Esophagus mucosa (tissue), 1 donor: ENCODE results near the gene LINGO3. TPM values are rescaled to one million over a fixed set of nuclear protein-coding genes. Genes with fewer than 3 reads are reported as not detected.
"Not testable (repeated sequence)": the region's sequence is repeated elsewhere in the genome, so short reads cannot be mapped to it uniquely, and the experiment has no call there.

Experiments
- ATAC-seq: fragments of 200-7000 bp; cut with Tn5 transposase; one replicate; pipeline ENCODE4 v1.9.1; 2020
- total RNA-seq: library from RNA; stranded (reverse); gene quantifications from one replicate; pipeline ENCODE4 v1.2.4, GENCODE V29; 2023
- donor health status: DM: yes; HTN: yes; CAD: no.

LINGO3 gene, protein sequence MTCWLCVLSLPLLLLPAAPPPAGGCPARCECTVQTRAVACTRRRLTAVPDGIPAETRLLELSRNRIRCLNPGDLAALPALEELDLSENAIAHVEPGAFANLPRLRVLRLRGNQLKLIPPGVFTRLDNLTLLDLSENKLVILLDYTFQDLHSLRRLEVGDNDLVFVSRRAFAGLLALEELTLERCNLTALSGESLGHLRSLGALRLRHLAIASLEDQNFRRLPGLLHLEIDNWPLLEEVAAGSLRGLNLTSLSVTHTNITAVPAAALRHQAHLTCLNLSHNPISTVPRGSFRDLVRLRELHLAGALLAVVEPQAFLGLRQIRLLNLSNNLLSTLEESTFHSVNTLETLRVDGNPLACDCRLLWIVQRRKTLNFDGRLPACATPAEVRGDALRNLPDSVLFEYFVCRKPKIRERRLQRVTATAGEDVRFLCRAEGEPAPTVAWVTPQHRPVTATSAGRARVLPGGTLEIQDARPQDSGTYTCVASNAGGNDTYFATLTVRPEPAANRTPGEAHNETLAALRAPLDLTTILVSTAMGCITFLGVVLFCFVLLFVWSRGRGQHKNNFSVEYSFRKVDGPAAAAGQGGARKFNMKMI
- not detected for total RNA-seq

DNA sequence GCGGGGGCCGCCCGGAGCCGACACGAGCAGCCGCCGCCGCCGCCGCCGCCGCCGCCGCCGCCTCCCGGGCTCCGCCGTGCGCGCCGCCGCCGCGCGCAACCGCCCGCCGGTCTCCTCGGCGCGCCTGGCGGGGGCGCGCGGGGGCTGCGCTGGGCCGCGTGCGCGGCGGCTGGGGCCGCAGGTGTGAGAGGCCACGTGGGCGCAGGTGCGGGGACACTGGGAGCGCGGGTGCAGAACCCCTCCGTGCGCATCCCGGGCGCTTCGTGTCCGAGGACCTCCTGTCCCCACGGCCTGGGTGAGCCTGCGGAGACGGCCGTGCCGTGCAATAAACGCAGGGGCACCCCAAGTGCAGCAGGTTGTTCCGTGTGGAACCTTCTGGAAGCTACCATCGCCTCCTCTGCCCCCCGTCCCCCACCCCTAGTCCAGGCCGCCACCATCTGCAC, at the start of gene LINGO3:
LINGO3 (minus strand) TSS at position 41 of the 443 bp plus-strand sequence. CDS start 16,378 bp downstream, outside the sequence.
- ATAC-seq = no peak

DNA sequence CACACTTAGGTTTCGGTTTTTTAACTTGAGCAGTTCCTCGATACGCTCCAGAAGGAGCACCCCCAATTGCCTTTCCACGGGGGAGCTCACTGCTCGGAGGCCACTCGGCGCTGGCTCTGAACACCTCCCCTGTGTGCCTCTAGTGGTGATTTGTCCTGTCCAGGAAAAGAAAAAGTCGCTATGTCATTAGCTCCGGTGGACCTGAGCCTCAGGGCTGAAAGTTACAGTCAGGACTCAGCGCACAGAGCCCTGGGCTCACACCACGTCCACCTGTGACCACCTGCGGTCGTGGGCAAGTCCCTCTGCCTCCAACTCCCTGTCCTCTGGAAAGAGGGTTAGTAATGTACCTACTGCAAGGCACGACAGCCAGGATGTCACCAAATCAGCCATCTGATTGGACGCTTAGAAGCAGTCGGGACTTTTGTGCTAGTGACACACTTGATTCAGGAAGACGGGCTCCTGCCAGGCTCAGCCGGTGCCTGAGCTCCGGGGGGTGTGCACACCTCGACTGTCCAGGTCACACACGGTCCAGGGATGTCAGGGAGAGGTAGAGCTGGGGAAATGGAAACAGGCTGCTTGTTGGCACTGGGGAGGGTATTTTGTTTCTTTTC, 48.2 kb upstream of the LINGO3 start:
- no peak for ATAC-seq

DNA sequence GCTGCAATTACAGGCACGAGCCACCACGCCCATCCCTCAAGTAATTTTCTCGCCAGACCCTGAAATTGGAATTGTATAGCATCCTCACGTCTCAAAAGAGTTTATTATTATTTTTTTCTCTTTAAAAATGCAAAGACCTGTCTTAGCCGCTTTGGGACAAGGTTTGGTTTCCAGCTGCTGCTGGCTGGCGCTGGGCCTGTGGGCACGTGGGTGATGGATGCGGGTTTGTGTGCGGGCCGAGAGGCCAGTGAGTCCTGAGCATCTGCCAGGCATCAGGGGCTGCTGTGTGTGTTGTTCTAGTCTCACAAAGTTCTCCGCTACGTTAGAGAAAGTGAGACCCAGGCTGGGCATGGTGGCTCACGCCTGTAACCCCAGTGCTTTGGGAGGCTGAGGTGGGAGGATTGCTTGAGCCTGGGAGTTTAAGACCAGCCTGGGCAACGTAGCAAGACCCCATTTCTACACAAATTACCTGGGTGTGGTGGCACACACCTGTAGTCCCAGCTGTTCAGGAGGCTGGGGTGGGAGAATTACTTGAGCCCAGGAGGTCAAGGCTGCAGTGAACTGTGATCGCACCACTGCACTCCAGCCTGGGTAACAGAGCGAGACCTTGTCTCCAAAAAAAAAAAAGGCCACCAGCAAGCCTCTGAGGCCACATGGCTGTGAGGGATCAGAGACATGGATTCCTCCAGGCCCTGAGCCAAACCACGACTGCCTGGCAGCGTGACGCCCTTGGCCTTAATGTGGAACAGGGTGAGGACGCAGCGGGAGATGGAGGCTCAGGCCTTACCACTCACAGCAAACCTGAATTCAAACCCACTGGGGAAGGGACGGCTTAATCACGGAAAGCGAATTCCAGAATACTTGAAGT, 47.4 kb upstream of the LINGO3 start:
- no peak for ATAC-seq

DNA sequence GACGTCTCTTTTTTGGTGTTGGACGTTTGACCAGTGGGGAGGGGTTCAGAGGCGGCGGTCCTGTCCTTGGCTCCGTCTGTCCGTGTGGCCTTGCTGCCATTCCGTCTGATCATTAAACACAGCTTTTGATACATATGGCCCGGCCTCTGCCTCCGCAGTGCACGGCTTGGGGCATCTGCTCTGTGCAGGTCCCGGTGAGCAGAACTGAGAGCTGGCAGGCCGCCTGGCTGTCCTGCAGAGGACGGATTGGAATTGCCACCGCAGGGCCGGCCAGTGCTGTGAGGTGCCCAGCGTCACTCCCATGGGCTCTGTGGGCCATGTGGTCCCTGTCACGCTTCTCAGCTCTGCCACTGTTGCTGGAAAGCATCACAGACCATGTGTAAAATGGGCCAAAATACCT, 46.7 kb upstream of the LINGO3 start:
- no peak for ATAC-seq

DNA sequence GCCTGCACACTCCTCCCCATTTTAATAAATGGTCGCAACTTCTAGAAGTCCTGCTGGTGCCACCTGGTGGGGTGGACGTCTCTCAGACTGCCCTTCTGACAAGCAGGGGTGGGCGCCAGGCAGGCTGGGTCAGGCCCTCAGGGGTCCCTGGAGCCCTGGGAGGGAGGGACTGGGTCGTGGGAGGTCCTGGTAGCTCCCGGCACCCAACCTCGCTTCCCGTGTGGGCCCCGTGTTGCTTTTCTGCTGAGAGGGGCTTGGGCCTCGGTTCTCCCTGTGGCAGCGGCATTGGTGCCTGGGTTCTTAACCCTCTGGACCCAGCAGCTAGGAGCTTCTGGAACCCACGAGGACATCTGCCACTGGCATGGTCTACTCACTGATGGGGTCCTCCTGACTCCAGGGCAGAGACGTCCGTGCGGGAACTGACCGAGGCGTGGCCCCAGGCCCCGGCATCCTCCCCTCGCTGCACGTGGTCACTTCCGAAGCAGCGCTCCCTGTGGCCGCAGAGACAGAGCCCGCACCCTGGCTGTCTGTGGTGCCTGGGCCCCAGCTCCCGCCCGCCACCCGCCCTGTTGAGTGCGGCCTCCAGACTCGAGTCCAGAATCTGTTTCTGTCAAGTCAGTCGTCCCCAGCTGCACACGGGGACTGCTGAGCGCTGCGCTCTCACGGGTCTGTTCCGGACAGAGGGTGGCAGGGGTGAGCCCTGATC, 46.1 kb upstream of the LINGO3 start:
- no peak for ATAC-seq

- peak; percentile 14 for ATAC-seq
Observed at GRCh38 chr19:2353159-2353886, 45.4 kb upstream of the LINGO3 start.

GRCh38 chr19:2352121-2352520, 44.2 kb upstream of the LINGO3 start:
- ATAC-seq = no peak

DNA sequence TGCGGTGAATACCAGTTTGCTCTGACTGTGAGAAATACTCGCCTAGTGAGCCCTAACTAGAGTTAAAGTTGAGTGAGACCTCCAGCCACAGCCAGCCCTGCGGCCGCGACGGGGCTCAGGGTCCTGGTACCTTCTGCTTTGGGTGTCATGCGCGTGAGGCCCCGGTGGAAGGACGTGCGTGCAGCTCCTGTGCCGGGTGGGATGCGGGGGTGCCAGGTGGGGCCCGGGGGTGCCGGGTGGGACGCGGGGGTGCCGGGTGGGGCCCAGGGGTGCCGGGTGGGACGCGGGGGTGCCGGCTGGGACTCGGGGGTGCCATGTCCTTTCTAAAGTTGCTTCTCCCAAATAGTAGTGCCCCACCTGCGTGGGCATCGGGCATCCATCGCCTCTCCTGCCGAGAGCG, 43.6 kb upstream of the LINGO3 start:
- peak; percentile 6 for ATAC-seq

DNA sequence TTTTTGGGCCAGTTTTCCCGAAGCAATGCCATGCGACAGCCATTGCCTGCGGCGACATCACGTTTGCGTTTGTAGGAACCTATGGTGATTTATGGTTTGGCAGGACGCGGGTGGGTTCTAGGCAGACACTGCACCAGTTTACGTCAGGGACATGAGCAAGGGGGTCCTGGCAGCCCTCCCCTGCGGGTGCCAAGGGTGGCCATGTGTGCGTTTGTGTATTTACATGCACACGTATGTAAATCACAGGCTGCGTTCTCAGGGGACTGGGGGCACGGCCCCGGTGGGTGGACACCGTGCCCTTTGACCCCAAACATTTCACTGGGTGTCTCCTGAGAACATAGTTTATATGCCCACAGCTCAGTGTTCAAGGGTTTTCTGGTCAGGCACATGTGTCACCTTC, 42.7 kb upstream of the LINGO3 start:
- ATAC-seq = no peak

- ATAC-seq = not testable (repeated sequence)
Observed at GRCh38 chr19:2349818-2350217, 41.9 kb upstream of the LINGO3 start.

- peak; percentile 37 for ATAC-seq
Observed at GRCh38 chr19:2345794-2346663, 38.1 kb upstream of the LINGO3 start.

- peak; percentile 22 for ATAC-seq
Observed at GRCh38 chr19:2345076-2345475, 37.1 kb upstream of the LINGO3 start.

- no peak for ATAC-seq
Observed at GRCh38 chr19:2344381-2344870, 36.5 kb upstream of the LINGO3 start.

- no peak for ATAC-seq
Observed at GRCh38 chr19:2343289-2343982, 35.5 kb upstream of the LINGO3 start.

GRCh38 chr19:2342656-2343288, 34.8 kb upstream of the LINGO3 start:
- ATAC-seq = no peak

GRCh38 chr19:2341982-2342381, 34.0 kb upstream of the LINGO3 start:
- no peak for ATAC-seq

DNA sequence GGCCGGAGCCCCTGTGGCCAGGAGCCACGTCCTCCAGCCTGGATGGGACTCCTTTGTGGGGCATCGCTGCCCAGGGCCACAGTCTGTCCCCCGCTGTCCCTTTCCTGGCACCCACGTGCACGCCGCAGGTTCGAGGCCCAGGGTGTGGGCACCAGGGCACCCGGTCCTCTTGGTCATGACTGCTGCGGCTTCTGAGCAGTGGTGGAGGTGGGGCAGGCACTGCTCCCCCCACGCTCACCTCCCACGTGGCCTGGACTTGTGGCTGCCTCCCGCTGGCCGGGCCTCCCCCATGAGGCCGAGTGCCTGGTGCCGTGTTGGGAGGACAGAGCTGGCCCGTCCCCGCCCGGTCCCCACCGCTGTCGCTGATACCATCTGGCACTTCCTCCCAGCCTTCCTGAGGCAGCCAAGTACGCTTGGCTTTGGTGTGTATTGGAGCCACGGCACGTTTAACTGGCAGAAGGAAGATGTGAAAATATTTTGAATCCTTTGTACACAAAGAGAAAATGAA, 33.3 kb upstream of the LINGO3 start:
- no peak for ATAC-seq

- no peak for ATAC-seq
Observed at GRCh38 chr19:2340496-2341243, 32.7 kb upstream of the LINGO3 start.
